ENCODE data around the gene FHIP1A.
"Not testable (repeated sequence)": the region's sequence is repeated elsewhere in the genome, so short reads cannot be mapped to it uniquely, and the experiment has no call there.

The FHIP1A gene

DNA sequence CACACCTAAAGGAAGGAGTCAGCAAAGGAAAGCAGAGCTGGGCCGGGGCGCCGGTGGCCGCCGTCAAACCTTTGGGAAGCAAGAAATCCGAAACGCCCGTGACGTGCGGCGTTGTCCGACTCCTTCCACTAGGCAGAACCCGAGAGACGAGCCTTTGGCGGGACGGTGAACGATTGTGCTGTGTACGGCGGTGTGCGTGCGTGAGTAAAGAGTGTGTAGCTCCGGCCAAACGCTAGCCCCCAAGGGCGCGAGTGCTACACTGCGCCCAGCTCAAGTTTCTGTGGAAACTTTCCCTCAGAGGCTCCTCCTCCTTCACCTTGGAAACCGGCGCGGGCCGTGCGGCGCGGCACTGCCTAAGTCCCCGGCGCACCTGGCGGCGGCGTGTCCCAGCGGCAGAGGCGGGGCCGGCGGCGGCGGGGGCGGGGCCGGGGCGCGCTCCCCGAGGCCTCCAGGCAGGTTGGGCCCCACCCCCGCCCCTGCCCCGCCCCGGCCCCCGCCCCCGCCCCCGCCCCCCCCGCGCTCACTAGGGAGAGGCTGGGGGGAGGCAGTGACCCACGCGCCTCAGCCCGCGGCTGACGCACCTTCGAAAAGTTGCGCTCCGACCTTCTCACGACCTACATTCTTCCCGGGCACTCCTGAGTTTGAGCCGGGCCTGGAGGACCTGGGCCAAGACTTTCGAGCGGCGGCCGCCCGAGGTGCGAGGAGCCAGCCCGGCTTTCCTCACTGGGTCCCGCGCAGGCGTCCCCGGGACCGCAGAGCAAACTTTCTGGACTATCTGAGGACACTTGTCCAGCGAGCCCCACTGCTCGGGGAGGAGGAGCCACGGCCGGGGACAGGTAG, at the start of gene FHIP1A:
Gene FHIP1A, plus strand, starts transcription at position 547 of the 840 bp plus-strand sequence. CDS start 157,084 bp downstream, outside the sequence.
- DNase-seq = peak; percentile 85

DNA sequence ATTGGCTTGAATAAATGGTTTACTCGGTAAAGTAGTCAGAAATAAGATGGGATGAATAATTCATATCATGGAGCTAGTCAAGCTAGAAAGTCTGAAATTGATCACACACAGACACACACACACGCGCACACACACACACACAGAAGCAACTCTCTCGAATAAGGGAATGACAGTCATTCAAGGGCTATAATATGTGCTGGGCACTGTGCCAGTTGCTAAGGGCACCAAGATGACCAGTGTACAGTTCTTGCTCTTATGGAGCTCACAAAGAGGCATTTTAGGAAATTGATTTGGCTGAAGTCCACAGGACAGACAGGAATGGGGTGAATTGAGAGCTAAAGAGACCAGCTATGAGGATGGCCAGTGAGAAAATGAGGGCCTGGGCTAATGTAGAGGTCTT, 49.4 kb upstream of the FHIP1A start:
- no peak for DNase-seq

DNA sequence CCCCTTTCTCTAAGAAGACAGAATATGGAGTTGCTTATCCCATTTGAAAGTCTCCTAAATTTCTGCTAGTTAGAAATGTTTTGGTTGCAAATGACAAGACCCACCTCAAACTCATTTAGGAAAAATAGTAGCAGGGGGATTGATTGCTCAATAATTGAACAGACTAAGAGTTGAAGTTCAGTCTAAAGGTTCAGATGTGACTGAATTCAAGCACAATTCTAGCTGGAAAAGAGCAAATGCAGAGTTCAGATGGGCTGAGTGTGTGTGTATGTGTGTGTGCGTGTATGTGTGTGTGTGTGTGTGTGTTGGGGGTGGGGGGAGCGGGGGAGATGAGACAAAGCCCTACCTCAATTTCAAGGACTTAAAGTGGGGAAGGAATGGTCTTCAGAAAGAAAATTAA, 47.9 kb upstream of the FHIP1A start:
- DNase-seq = no peak

DNA sequence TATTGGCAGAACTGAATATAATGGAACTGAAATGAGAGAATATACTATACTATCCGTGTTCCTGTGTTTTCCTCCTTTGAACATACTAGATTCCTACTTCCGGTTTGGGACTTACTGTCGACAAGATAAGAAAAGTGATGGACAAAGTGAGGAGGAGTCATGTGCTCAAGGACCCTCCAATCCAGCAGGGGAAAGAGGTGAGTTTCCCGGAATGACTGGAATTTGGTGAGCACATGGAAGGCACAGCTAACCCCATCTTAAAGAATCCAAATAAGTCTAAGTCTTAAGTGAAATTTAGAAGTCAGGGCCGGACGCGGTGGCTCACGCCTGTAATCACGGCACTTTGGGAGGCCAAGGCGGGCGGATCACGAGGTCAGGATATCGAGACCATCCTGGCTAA, 47.0 kb upstream of the FHIP1A start:
- no peak for DNase-seq

DNA sequence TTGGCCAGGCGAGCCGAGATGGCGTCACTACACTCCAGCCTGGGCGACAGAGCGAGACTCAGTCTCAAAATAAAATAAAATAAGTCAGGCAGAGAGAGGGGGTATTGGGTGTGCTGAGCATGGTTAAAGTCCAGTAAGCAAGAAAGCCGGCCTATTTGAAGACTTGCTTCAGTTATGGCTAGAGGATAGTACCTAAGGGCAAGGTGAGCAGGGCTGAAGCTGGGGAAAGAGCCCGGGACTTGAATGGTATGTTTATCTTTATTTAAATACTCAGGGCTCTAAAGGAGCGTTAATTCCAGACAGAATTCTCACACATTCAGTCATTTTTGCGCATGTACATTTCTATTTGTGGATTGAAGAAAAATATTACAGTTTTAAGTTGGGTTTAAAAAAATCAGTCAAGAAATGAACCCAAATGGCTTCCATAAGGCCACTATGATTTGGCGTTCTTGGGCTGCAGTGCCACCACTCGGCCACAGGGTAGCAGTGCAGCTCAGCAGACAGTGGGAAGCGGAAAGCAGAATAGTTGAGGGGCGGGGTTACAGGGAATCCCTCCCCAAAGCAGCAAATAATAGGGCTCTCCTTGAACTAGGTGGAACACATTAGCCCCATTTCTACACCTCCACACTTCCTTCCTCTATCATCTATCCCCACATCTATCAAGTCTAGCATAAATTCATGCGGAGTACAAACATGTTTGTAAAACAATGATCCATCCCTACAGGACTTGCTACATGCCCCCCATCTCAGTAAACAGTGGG, 46.4 kb upstream of the FHIP1A start:
- peak; percentile 70 for DNase-seq

DNA sequence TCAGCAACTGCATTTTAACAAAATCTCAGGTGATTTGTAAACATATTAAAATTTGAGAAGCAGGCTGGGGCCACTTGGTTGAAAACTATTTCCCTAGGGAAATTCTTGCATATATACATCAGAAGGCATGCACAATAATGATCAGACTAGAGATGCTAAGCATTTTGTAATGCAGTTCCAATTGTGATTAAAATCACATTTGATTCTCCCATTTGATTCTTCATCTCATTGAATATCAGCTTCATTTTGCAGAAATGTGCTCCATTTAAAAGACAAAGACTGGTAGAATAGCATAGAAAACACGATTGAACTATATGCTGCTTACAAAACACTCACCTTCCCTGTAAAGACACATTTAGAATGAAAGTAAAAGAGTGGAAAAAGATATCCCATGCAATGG, 32.4 kb upstream of the FHIP1A start:
- DNase-seq = no peak

DNA sequence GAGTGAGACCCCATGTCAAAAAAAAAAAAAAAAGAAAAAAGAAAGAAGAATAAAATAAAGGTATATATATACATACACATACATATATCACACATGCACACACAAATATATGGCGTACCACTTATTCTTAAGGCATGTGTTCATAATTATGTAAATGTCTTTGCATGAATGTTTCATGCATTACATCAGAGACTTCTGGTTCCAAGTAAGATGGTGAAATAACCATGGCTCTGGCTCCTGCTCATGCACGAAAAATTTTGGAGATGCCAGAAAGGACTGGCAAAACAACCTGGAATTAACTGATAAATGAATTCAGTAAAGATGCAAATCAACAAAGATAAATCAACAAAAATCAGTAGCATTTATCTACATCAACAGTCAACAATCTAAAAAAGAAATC, 19.7 kb upstream of the FHIP1A start:
- DNase-seq = no peak

DNA sequence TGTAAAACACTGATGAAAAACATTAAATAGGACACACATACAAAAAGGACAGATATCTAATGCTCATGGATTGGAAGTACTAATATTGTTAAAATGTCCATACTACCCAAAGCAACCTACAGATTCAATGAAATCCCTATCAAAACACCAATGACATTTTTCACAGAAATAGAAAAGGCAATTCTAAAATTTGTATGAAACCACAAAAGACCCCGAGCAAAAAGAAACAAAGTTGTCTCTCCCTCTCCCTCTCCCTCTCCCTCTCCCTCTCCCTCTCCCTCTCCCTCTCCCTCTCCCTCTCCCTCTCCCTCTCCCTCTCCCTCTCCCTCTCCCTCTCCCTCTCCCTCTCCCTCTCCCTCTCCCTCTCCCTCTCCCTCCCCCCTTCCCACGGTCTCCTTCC, 19.2 kb upstream of the FHIP1A start:
- DNase-seq = not testable (repeated sequence)

DNA sequence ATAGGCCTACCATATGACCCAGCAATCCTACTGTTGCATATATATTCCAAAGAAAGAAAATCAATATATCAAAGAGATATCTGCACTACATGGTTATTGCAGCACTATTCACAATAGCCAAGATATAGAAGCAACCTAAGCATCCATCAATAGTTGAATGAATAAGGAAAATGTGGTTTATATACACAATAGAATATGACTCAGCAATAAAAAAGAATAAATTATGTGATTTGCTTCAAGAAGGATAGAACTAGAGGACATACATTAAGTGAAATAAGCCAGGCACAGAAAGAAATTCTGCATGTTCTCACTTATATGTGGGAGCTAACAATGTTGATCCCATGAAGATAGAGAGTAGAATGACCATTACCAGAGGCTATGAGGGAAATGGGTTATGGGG, 13.1 kb upstream of the FHIP1A start:
- DNase-seq = no peak

DNA sequence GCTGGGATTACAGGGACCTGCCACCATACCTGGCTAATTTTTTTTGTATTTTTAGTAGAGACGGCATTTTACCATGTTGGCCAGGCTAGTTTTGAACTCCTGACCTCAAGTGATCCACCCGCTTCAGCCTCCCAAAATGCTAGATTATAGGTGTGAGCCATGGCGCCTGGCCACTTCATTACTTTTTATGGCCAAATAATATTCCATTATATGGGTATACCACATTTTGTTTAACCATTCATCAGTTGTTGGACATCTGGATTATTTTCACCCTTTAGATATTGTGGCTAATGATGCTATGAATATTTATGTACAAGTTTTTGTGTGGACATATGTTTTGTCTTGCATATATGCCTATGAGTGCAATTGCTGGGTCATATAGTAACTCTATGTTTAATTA, 8.6 kb upstream of the FHIP1A start:
- no peak for DNase-seq

DNA sequence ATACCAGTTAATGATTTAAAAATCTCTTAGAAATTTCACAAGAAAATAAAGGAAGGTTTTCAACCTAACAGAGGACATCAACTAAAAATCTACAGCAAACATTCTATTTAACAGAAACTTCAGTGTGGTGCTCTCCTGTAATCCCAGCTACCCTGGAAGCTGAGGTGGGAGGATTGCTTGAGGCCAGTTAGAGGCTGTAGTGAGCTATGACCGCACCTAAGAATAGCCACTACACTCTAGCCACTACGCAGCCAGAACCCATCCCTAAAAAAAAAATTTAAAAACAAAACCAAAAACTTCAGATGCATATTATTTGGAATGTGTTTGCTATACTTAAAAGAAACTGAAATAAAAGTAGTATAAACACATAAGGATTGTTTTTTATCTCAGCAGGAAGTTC, 7.2 kb upstream of the FHIP1A start:
- no peak for DNase-seq

DNA sequence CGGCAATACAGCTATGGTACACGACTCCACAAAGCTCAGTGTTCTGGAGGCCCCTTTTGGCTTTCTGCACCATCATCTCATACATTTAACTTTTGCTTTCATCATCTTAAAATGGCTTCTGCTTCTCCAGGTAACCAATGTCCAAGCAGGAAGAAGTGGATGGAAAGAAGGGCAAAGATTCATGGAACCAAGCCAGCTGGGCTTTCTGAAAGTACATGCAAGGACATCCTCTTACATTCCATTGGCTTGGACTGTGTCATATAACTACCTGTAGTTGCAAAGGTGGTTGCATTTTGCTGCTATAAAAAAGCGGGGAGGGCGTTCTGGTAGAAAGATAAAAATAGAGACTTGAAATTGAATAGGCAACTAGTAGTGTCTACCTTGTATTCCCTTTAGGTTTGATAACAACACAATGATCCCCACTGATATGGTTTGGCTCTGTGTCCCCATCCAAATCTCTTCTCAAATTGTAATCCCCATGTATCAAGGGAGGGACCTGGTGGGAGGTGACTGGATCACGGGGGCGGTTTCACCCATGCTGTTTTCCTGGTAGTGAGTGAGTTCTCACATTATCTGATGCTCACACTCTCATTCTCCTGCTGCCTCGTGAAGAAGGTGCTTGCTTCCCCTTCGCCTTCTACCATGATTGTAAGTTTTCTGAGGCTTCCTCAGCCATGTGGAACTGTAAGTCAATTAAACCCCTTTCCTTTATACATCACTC, 6.7 kb upstream of the FHIP1A start:
- DNase-seq = no peak

DNA sequence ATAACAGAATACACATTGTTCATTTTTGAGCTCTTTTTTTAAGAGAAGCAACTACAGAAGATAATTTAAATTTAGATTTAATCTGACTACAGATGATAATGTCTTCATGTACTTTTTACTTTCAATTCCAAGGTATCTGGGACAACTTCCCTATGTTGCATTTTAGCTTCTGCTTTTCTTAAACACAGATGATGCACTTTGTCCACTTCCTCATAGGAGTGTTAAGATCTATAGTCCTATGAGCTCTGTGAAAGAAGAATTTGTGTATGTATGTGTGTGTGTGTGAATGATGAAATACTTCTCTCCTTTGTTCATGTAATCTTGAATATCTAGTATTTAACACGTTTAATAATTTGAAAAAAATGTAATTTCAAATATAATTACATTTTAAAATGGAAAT, 5.3 kb upstream of the FHIP1A start:
- DNase-seq = no peak

DNA sequence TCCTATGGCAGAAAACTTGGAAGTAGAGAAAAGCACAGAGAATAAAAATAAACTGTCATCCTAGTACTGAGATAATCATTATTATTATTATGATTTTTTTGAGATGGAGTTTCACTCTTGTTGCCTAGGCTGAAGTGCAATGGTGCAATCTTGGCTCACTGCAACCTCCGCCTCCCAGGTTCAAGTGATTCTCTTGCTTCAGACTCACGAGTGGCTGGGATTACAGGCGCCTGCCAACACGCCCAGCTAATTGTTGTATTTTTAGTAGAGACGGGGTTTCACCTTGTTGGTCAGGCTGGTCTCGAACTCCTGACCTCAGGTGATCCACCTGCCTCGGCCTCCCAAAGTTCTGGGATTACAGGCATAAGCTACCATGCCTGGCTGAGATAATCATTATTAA, 4.2 kb upstream of the FHIP1A start:
- DNase-seq = not testable (repeated sequence)

DNA sequence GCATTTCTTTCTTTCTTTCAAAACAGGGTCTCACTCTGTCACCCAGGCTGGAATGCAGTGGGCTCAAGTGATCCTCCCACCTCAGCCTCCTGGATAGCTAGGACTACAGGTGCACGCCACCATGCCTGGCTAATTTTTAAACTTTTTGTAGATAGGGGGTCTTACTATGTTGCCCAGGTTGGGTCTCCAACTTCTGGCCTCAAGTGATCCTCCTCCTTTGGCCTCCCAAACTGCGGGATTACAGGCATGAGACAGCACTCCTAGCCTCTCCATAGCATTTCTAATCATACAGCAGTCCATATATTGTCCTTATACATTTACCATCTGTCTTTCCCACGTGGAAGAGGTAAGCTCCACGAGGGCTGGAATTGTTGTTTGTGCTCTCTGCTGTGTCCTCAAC, 2.0 kb upstream of the FHIP1A start:
- no peak for DNase-seq

DNA sequence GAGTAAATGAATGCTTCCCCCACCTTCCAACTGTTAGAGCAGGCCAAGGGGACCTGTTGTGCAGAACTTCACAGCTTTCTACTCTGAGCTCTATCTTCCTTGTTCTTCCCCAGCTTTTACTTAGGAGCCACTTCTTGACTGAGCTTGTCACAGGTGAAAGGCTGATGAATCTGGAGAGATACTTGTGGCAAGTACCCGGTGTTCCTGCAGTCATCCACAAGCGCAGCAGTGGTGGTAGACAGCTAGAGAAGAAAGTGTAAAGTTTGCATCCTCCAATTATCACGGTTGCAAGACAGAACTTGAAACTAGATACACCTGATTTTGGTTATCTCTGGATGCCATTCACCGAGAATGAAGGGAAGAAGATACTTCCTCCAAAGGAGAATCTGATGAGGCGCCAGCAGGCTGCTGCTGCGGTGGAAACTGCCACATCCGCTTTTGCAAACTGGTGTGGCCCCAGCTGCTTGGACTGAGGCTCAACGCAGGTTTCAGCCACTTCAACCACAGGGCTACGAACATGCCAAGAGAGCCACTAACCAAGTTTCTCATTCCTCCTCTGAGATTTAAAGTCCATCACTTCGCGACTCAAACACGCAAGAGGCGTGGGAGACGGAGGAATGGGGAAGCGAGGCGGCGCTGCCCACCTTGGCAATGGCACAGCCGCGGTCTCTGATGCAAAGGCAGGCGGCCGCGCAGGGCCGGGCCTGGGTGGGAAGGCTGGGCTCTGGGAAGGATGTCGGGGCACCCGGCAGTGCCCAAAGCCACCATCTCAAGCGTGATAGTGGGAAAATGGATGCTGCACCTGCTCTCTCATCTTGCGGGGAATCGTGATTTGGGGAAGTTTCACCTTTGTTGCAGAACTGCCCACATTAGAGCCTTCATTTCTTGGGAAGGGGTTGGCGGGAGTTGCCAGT, 1.3 kb upstream of the FHIP1A start:
- DNase-seq = peak; percentile 18

DNA sequence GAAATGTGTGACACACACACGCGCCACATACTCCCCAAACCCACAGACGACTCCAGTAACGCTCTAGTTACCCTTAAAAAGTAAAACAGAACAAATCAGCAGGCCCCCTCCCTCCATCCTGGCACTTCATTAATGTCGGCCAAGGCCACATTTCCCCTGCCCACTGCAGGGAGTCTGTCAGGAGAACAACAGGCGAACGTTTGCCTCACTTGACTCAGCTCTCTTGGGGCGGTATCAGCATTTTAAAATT, 671 bp upstream of the FHIP1A start:
- DNase-seq = no peak

DNA sequence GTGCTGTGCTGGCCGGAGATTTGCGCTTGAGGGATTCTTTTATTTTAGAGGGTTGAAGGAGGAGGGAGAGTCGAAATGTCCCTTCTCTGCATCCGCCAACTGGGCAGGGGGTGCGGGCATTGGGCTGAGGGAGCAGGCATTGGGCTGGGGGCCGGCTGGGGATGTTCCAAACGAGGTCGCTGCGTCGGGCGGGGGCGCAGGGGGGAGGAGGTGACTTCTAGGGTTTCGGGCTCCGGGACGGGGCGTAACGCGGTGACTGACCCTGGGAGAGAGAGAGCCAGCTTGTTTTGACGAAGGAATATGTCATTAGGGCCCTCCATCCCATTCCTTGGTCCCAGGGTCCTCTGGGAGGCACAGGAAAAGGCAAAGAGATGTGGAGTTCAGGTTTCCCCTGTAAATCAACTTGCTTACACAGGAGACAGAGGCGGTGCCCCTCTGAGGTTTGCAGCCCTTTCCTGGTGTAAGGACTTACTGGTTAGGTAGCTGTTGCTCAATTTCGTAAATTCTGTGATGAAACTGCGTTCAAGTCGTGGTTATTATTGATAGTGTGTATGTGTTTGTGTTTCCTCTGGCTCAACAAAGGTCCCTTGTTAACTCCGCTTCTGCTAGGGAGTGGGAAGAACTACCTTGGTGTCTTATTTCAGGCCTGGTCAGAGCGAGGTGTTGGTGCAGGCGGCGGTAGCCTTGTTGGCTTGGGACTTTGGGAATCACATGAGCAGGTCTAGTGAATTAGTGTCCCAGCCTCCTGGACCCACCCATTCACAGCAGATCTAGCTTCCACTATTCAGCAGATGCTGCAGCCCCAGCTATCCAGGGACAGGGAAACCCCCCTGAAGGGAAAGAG, 716 bp downstream of the FHIP1A start:
- peak; percentile 17 for DNase-seq

DNA sequence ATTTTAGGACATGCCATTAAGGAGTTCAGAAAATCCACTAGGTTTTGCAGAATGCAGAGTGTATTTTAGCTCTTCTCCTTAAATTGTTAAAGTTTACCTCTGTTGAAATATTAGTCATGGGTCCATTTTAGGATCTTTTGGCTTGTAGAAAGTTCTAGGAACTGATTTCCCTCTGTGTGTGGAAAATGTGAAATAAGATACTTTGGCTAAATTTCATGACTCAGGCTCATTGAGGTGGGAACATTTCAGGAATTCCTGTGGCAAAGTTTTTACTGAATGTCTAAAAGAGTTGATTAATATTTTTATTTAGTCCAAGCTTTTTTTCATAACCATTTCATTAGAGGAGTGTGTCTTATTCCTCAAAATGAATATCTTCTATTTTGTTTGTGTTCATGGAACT, 7.0 kb downstream of the FHIP1A start:
- DNase-seq = no peak

DNA sequence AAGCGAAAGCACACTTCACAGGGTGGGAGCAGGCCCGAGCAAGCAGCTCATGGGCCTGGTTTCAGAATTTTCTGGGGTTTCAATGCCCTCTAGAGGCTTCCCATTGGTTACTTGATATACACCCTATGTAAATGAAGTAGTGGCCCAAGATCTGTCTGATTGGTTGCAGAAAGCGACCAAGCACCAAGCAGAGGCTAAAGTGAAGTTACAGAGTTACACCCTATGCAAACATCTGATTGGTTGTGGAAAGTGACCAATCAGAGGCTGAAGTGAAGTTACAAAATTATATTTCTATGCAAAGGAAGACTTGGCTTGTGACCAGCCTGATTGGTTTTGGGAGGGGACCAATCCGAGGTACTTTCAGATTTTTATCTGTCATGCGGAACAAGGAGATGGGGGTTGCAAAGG, 8.2 kb downstream of the FHIP1A start:
- no peak for DNase-seq

DNA sequence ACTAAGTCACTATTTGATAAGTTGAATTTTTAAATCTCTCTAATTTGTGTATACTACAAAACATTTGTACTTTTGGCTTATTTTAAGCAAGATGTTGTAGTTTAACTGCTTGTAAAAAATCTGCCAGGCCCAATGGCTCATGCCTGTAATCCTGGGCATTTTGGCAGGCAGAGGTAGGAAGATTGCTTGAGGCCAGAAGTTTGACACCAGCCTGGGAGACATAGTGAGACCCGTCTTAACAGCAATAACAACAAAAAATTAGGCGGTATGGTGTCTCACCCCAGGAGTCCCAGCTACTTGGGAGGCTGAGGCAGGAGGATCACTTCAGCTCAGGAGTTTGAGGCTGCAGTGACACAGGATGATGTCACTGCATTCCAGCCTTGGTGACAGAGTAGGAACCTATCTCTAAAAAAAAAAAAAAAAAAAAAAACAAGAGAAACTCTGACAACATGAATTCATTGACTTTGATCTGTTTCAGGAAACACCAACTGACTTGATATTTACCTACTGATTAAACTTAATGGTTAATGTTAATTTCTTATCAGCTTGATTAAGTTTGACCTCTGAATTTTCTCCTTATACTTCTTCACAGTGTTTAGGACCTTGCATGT, 8.9 kb downstream of the FHIP1A start:
- DNase-seq = no peak
